ENCODE data around the gene DPP6.

DNA sequence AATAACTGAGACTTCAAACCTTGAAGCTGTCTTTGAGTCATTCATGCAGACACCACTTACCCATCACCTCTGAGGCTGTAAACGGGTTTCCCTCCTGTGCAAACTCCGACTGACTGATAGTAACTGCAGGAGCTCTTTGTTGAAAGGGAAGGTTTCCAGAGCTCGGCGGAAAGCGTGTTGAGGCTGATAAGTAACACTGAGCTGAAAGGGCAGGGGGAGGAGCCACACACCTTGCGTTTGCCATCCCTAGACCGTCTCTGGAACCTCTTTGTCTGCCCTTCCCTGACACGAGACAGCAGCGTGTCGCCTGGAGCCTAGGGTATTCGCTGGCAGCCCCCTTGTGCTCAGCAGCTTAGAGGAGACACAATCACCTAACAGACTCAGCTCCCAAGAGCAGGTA is 816.7 kb downstream of the DPP6 start:
- TF ChIP-seq, protein P1, sequence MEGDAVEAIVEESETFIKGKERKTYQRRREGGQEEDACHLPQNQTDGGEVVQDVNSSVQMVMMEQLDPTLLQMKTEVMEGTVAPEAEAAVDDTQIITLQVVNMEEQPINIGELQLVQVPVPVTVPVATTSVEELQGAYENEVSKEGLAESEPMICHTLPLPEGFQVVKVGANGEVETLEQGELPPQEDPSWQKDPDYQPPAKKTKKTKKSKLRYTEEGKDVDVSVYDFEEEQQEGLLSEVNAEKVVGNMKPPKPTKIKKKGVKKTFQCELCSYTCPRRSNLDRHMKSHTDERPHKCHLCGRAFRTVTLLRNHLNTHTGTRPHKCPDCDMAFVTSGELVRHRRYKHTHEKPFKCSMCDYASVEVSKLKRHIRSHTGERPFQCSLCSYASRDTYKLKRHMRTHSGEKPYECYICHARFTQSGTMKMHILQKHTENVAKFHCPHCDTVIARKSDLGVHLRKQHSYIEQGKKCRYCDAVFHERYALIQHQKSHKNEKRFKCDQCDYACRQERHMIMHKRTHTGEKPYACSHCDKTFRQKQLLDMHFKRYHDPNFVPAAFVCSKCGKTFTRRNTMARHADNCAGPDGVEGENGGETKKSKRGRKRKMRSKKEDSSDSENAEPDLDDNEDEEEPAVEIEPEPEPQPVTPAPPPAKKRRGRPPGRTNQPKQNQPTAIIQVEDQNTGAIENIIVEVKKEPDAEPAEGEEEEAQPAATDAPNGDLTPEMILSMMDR (IDR thresholded peaks at IDR 0.05), result no peak
- no peak for TF ChIP-seq EP300 (IDR thresholded peaks at IDR 0.05)
